HEK293 (cell line): ENCODE results near the gene S100PBP.

Source experiments
- BCL11A ChIP-seq: fragments of 450-650 bp; formaldehyde crosslinking; IDR thresholded peaks from 2 replicates; pipeline ENCODE4 v1.5.1; 2016; ENCODE audit warnings: low read depth, missing biosample characterization, missing genetic modification characterization
- CTCF ChIP-seq: fragments of 450-650 bp; formaldehyde crosslinking; IDR thresholded peaks from 2 replicates; pipeline ENCODE4 v1.5.1; 2016; ENCODE audit warnings: missing biosample characterization, missing genetic modification characterization
- YY1 ChIP-seq: fragments of 450-650 bp; formaldehyde crosslinking; IDR thresholded peaks from 2 replicates; pipeline ENCODE4 v1.5.1; 2018; ENCODE audit warnings: missing biosample characterization, missing genetic modification characterization
- ZNF175 ChIP-seq: fragments of 450-650 bp; formaldehyde crosslinking; IDR thresholded peaks from 2 replicates; pipeline ENCODE4 v1.5.1; 2016; ENCODE audit warnings: missing biosample characterization, missing genetic modification characterization
- ZNF274 ChIP-seq, 2 experiments: fragments of 200-500 bp in 1 of 2; fragments of 450-650 bp in 1 of 2; sonication (Bioruptor generic) in 1 of 2; formaldehyde crosslinking in 1 of 2; IDR thresholded peaks; 2 replicates each; pipeline versions ENCODE4 v1.5.1 to v1.6.1; 2014 to 2016; ENCODE audit warnings: borderline replicate concordance in 1 of 2, inconsistent platforms in 1 of 2, low read length in 1 of 2, missing biosample characterization in 1 of 2, missing genetic modification characterization in 1 of 2
- ZNF311 ChIP-seq: fragments of 450-650 bp; formaldehyde crosslinking; IDR thresholded peaks from 2 replicates; pipeline ENCODE4 v1.5.1; 2017; ENCODE audit warnings: missing biosample characterization, missing genetic modification characterization, borderline replicate concordance
- ZNF335 ChIP-seq: fragments of 450-650 bp; formaldehyde crosslinking; conservative IDR thresholded peaks from 2 replicates; pipeline ENCODE4 v1.5.1; 2016; ENCODE audit warnings: missing biosample characterization, missing genetic modification characterization
- ZNF362 ChIP-seq: fragments of 450-650 bp; formaldehyde crosslinking; IDR thresholded peaks from 2 replicates; pipeline ENCODE4 v1.5.1; 2016; ENCODE audit warnings: missing biosample characterization, missing genetic modification characterization
- ZNF510 ChIP-seq: fragments of 450-650 bp; formaldehyde crosslinking; IDR thresholded peaks from 2 replicates; pipeline ENCODE4 v1.5.1; 2018; ENCODE audit warnings: mild to moderate bottlenecking, missing genetic modification characterization, missing biosample characterization; ENCODE audit not compliant: insufficient replicate concordance
- ZNF558 ChIP-seq: fragments of 450-650 bp; formaldehyde crosslinking; IDR thresholded peaks from 2 replicates; pipeline ENCODE4 v1.5.1; 2016; ENCODE audit warnings: missing biosample characterization, missing genetic modification characterization
- ZNF621 ChIP-seq: fragments of 450-650 bp; formaldehyde crosslinking; IDR thresholded peaks from 2 replicates; pipeline ENCODE4 v1.5.1; 2017; ENCODE audit warnings: missing biosample characterization, missing genetic modification characterization
- ZNF623 ChIP-seq: fragments of 450-650 bp; formaldehyde crosslinking; IDR thresholded peaks from 2 replicates; pipeline ENCODE4 v1.5.1; 2016; ENCODE audit warnings: missing biosample characterization, missing genetic modification characterization
- ZNF645 ChIP-seq: fragments of 450-650 bp; formaldehyde crosslinking; IDR thresholded peaks from 2 replicates; pipeline ENCODE4; 2016; ENCODE audit warnings: missing biosample characterization, missing genetic modification characterization
- ZNF692 ChIP-seq: fragments of 450-650 bp; formaldehyde crosslinking; IDR thresholded peaks from 2 replicates; pipeline ENCODE4 v1.5.1; 2016; ENCODE audit warnings: missing biosample characterization, missing genetic modification characterization

GRCh38 chr1:32887623-32888022 is 70.2 kb downstream of the S100PBP start:
- TF ChIP-seq ZNF335 (no peak), CTCF (tag by site-specific recombination) (no peak), ZNF645 (tag by site-specific recombination) (no peak), ZNF362 (tag by site-specific recombination) (no peak), ZNF311 (no peak), YY1 (no peak), BCL11A (tag by site-specific recombination) (no peak), ZNF274 (IDR thresholded peaks at IDR 0.05; ENCODE audit: low read length) (no peak), ZNF274 (tag by site-specific recombination; IDR thresholded peaks at IDR 0.05; ENCODE audit: borderline replicate concordance) (no peak), ZNF623 (tag by site-specific recombination) (no peak), ZNF692 (no peak), ZNF510 (tag by site-specific recombination) (no peak), ZNF558 (tag by site-specific recombination) (no peak), ZNF175 (tag by site-specific recombination) (no peak), ZNF621 (tag by site-specific recombination) (no peak)
